DOHH2 (cell line): ENCODE measurements around the gene EFHD2.
A peak's percentile ranks its signal among the peaks of the same experiment; 100 is the strongest.

Experiments used
- EZH2phosphoT487 ChIP-seq: fragments of 200-600 bp; sonication (generic); IDR thresholded peaks from 2 replicates; pipeline ENCODE4 v1.6.1; 2017; ENCODE audit warnings: borderline replicate concordance, mild to moderate bottlenecking, antibody characterized with exemption, low read length, moderate library complexity, mixed read lengths
- TF ChIP-seq, protein P1 (sequence below): fragments of 200-600 bp; sonication (generic); IDR thresholded peaks from one replicate; pipeline ENCODE4 v1.5.1; 2014; ENCODE audit warnings: antibody characterized with exemption, mild to moderate bottlenecking, low read depth, low read length; ENCODE audit not compliant: poor library complexity, severe bottlenecking

- TF ChIP-seq, protein P1, sequence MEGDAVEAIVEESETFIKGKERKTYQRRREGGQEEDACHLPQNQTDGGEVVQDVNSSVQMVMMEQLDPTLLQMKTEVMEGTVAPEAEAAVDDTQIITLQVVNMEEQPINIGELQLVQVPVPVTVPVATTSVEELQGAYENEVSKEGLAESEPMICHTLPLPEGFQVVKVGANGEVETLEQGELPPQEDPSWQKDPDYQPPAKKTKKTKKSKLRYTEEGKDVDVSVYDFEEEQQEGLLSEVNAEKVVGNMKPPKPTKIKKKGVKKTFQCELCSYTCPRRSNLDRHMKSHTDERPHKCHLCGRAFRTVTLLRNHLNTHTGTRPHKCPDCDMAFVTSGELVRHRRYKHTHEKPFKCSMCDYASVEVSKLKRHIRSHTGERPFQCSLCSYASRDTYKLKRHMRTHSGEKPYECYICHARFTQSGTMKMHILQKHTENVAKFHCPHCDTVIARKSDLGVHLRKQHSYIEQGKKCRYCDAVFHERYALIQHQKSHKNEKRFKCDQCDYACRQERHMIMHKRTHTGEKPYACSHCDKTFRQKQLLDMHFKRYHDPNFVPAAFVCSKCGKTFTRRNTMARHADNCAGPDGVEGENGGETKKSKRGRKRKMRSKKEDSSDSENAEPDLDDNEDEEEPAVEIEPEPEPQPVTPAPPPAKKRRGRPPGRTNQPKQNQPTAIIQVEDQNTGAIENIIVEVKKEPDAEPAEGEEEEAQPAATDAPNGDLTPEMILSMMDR, result no peak
- TF ChIP-seq EZH2phosphoT487, result 0 out of 2 replicates have a peak, but pooled peaks have one; percentile 36
These were observed 749 bp upstream of the EFHD2 start for GRCh38 chr1:15408890-15409387.
